SK-N-MC (cell line): ENCODE measurements around the gene MSI1.

Experiments
- DNase-seq: peaks from one replicate; pipeline ENCODE4 v3.0.0-alpha.2; 2011; ENCODE audit warnings: low read depth, low spot score
- H3K27ac ChIP-seq: fragments of 200-600 bp; sonication (generic); 2 replicates; pipeline ENCODE4 v1.5.1; 2016; ENCODE audit warnings: mixed run types
- H3K36me3 ChIP-seq: fragments of 200-600 bp; sonication (generic); 2 replicates; pipeline ENCODE4 v1.6.1; 2017; ENCODE audit warnings: antibody characterized with exemption, low read length, mixed read lengths; ENCODE audit not compliant: insufficient read depth
- H3K4me3 ChIP-seq: fragments of 200-600 bp; sonication (generic); 2 replicates; pipeline ENCODE4 v1.5.1; 2016
- H3K9ac ChIP-seq: fragments of 200-600 bp; sonication (generic); 2 replicates; pipeline ENCODE4 v1.8.0; 2017; ENCODE audit warnings: mixed run types, mixed read lengths; ENCODE audit not compliant: insufficient read length
- H3K9me3 ChIP-seq: fragments of 200-600 bp; sonication (generic); 2 replicates; pipeline ENCODE4 v1.6.1; 2017; ENCODE audit warnings: low read depth, mild to moderate bottlenecking, antibody characterized with exemption, low read length, moderate library complexity, mixed read lengths
- EZH2 ChIP-seq: fragments of 200-600 bp; sonication (generic); IDR thresholded peaks from one replicate; pipeline ENCODE4 v1.6.1; 2017; ENCODE audit warnings: antibody characterized with exemption
- FOXP2 ChIP-seq: optimal IDR thresholded peaks from 2 replicates; pipeline ENCODE3; 2011; ENCODE audit warnings: mild to moderate bottlenecking, moderate library complexity; ENCODE audit not compliant: insufficient read depth; ENCODE audit errors: extremely low read length, control extremely low read depth
- POLR2AphosphoS5 ChIP-seq: IDR thresholded peaks from 2 replicates; pipeline ENCODE4 v1.6.1; 2012; ENCODE audit warnings: mild to moderate bottlenecking, low read depth, low read length, borderline replicate concordance

MSI1 gene

GRCh38 chr12:120364487-120364886, 4.5 kb downstream of the MSI1 start:
- H3K4me3 ChIP-seq: no peak overlapping the region
- DNase-seq: no peak

GRCh38 chr12:120363274-120363855, 5.6 kb downstream of the MSI1 start:
- DNase-seq: peak; percentile 14
- TF ChIP-seq POLR2AphosphoS5: no peak; the same call in 1 of the 2 replicates
- TF ChIP-seq FOXP2: no peak
- TF ChIP-seq EZH2: no peak
- Histone ChIP-seq H3K9ac (no peak overlapping the region), H3K9me3 (no peaks in the 10 kb centered on the region), H3K36me3 (peaks cover 8% of the 10 kb centered on the region; the same call in 1 of the 2 replicates), H3K27ac (peak overlapping the region; percentile 83), H3K4me3 (peak overlapping the region; percentile 24)

More at GRCh38 chr12:120364487-120364886, 4.5 kb downstream of the MSI1 start:
- peak overlapping the region; percentile 30; the same call in 1 of the 2 replicates for H3K27ac ChIP-seq
- TF ChIP-seq POLR2AphosphoS5: no peak
- no peak for TF ChIP-seq FOXP2
- H3K36me3 ChIP-seq: peaks cover 8% of the 10 kb centered on the region; the same call in 1 of the 2 replicates
- H3K9me3 ChIP-seq: no peaks in the 10 kb centered on the region
- H3K9ac ChIP-seq: no peak overlapping the region

- Histone ChIP-seq H3K9ac (no peak overlapping the region), H3K9me3 (no peaks in the 10 kb centered on the region), H3K4me3 (peak overlapping the region; percentile 58), H3K27ac (peak overlapping the region; percentile 83), H3K36me3 (peaks cover 12% of the 10 kb centered on the region; the same call in 1 of the 2 replicates)
- no peak for TF ChIP-seq EZH2
- no peak for TF ChIP-seq FOXP2
- no peak for TF ChIP-seq POLR2AphosphoS5
- DNase-seq: no peak
These were observed 6.3 kb downstream of the MSI1 start for GRCh38 chr12:120362516-120363273.

GRCh38 chr12:120361506-120362208, 7.3 kb downstream of the MSI1 start:
- DNase-seq: peak; percentile 30
- peak overlapping the region; percentile 51 for H3K9ac ChIP-seq
- peaks cover 22% of the 10 kb centered on the region for H3K36me3 ChIP-seq
- TF ChIP-seq EZH2: no peak
- peak; percentile 56; the same call in 1 of the 2 replicates for TF ChIP-seq POLR2AphosphoS5
- TF ChIP-seq FOXP2: no peak
- H3K4me3 ChIP-seq: peak overlapping the region; percentile 58
- H3K27ac ChIP-seq: peak overlapping the region; percentile 83
- no peaks in the 10 kb centered on the region for H3K9me3 ChIP-seq

- no peak overlapping the region for H3K4me3 ChIP-seq
- H3K9ac ChIP-seq: no peak overlapping the region
- H3K36me3 ChIP-seq: peaks cover 31% of the 10 kb centered on the region
- H3K27ac ChIP-seq: no peak overlapping the region
- no peak for DNase-seq
- TF ChIP-seq EZH2: no peak
- no peaks in the 10 kb centered on the region for H3K9me3 ChIP-seq
These were observed 9.8 kb downstream of the MSI1 start for GRCh38 chr12:120359128-120359527.

GRCh38 chr12:120358412-120359100, 10.4 kb downstream of the MSI1 start:
- no peak for DNase-seq
- no peak overlapping the region for H3K9ac ChIP-seq
- H3K4me3 ChIP-seq: no peak overlapping the region
- peaks cover 31% of the 10 kb centered on the region for H3K36me3 ChIP-seq
- TF ChIP-seq EZH2: no peak
- no peak for TF ChIP-seq FOXP2
- no peak for TF ChIP-seq POLR2AphosphoS5
- H3K27ac ChIP-seq: no peak overlapping the region
- H3K9me3 ChIP-seq: no peaks in the 10 kb centered on the region

GRCh38 chr12:120357104-120357503, 11.9 kb downstream of the MSI1 start:
- peaks cover 31% of the 10 kb centered on the region for H3K36me3 ChIP-seq
- H3K9ac ChIP-seq: no peak overlapping the region
- H3K4me3 ChIP-seq: no peak overlapping the region
- H3K9me3 ChIP-seq: no peaks in the 10 kb centered on the region
- no peak for TF ChIP-seq EZH2
- no peak for TF ChIP-seq POLR2AphosphoS5
- no peak for TF ChIP-seq FOXP2
- no peak overlapping the region for H3K27ac ChIP-seq
- DNase-seq: no peak

GRCh38 chr12:120356567-120357030, 12.4 kb downstream of the MSI1 start:
- no peak for TF ChIP-seq POLR2AphosphoS5
- no peak for TF ChIP-seq EZH2
- no peak for TF ChIP-seq FOXP2
- Histone ChIP-seq H3K4me3 (no peak overlapping the region), H3K9ac (no peak overlapping the region), H3K36me3 (peaks cover 31% of the 10 kb centered on the region), H3K27ac (no peak overlapping the region), H3K9me3 (no peaks in the 10 kb centered on the region)
- peak; percentile 10 for DNase-seq
